H1 (cell line): Measurements from ENCODE around the gene CTSS. TPM values are rescaled to one million over a fixed set of nuclear protein-coding genes. Genes with fewer than 3 reads are reported as not detected.

Experiments used
- CTCF ChIA-PET: fragments of 300-600 bp; sonication (Branson Sonifier 250); formaldehyde crosslinking; loops from one replicate; lab custom pipeline; 2021; ENCODE audit not compliant: partially characterized antibody; lab: Charles Lee
- POLR2A ChIA-PET: fragments of 300-600 bp; sonication (Branson Sonifier 250); formaldehyde crosslinking; loops from one replicate; lab custom pipeline; 2021; ENCODE audit warnings: inconsistent platforms; ENCODE audit not compliant: partially characterized antibody; lab: Charles Lee
- DNase-seq, 2 experiments: peaks; one replicate each; pipeline versions ENCODE4 v3.0.0 to v3.0.0-alpha.2; 2010 to 2022; ENCODE audit warnings: low spot score in 2 of 2, low read depth in 1 of 2, mixed read lengths in 1 of 2
- FAIRE-seq: peaks from 2 replicates; lab custom pipeline; 2011; peaks lifted over from hg19 to GRCh38; lab: Jason Lieb, UNC
- H2AFZ ChIP-seq: 2 replicates; pipeline ENCODE4 v1.8.1; 2012; ENCODE audit warnings: low read length, inconsistent platforms
- H2AK5ac ChIP-seq: 2 replicates; pipeline ENCODE4 v1.6.1; 2013; ENCODE audit warnings: low read depth, low read length
- H2BK120ac ChIP-seq: replicated peaks from 2 replicates; pipeline ENCODE3; 2013; ENCODE audit warnings: low read depth, low read length, inconsistent platforms
- H2BK12ac ChIP-seq: 2 replicates; pipeline ENCODE4 v1.6.1; 2013; ENCODE audit warnings: low read depth, low read length
- H2BK15ac ChIP-seq: 2 replicates; pipeline ENCODE4 v1.6.1; 2013; ENCODE audit warnings: low read length
- H2BK20ac ChIP-seq: 2 replicates; pipeline ENCODE4 v1.6.1; 2013; ENCODE audit warnings: low read length
- H2BK5ac ChIP-seq: 2 replicates; pipeline ENCODE4 v1.6.1; 2013; ENCODE audit warnings: low read depth, low read length
- H3K14ac ChIP-seq: 2 replicates; pipeline ENCODE4 v1.6.1; 2013; ENCODE audit warnings: inconsistent platforms; ENCODE audit not compliant: insufficient read length
- H3K18ac ChIP-seq: 2 replicates; pipeline ENCODE4 v1.6.1; 2013; ENCODE audit warnings: low read length; ENCODE audit errors: extremely low read depth
- H3K23ac ChIP-seq: 2 replicates; pipeline ENCODE4 v1.6.1; 2013; ENCODE audit warnings: inconsistent platforms; ENCODE audit not compliant: insufficient read length
- H3K23me2 ChIP-seq: 2 replicates; pipeline ENCODE4 v1.6.1; 2013; ENCODE audit warnings: low read depth, low read length
- H3K27ac ChIP-seq: 2 replicates; pipeline ENCODE4 v1.6.1; 2011; ENCODE audit warnings: low read depth, low read length, inconsistent platforms
- H3K27me3 ChIP-seq, 4 experiments: replicated peaks in 1 of 4; 1 replicate in 1 of 4; 2 replicates in 3 of 4; pipeline versions ENCODE4 v1.6.1 to v1.8.1; 2011 to 2013; ENCODE audit warnings: low read length in 3 of 4, mild to moderate bottlenecking in 3 of 4, inconsistent platforms in 2 of 4, mixed read lengths in 2 of 4, moderate library complexity in 1 of 4; ENCODE audit not compliant: control insufficient read depth in 3 of 4, insufficient read depth in 3 of 4; ENCODE audit errors: extremely low read depth in 1 of 4
- H3K36me3 ChIP-seq, 4 experiments: 2 replicates each; pipeline versions ENCODE4 v1.6.1 to v1.8.1; 2011 to 2013; ENCODE audit warnings: mild to moderate bottlenecking in 4 of 4, low read length in 3 of 4, moderate library complexity in 2 of 4, control low read depth in 1 of 4, inconsistent platforms in 1 of 4; ENCODE audit not compliant: insufficient read depth in 4 of 4, control insufficient read depth in 2 of 4
- H3K4ac ChIP-seq: replicated peaks from 2 replicates; pipeline ENCODE3; 2013; ENCODE audit warnings: low read length, low read depth, mixed read lengths, inconsistent platforms; ENCODE audit not compliant: insufficient read length
- H3K4me1 ChIP-seq, 4 experiments: replicated peaks in 1 of 4; 1 replicate in 1 of 4; 2 replicates in 3 of 4; pipeline versions ENCODE4 v1.6.1 to v1.8.1; 2011 to 2013; ENCODE audit warnings: low read length in 3 of 4, inconsistent platforms in 2 of 4, mixed read lengths in 1 of 4; ENCODE audit not compliant: insufficient read depth in 4 of 4, control insufficient read depth in 3 of 4
- H3K4me2 ChIP-seq, 2 experiments: 2 replicates each; pipeline versions ENCODE4 v1.6.1 to v1.8.1; 2011 to 2013; ENCODE audit warnings: low read depth in 2 of 2, low read length in 2 of 2, control low read depth in 1 of 2, inconsistent platforms in 1 of 2, mild to moderate bottlenecking in 1 of 2; ENCODE audit not compliant: insufficient read depth in 1 of 2
- H3K4me3 ChIP-seq, 4 experiments: fragments of 200-600, 300-600 bp in 1 of 4; sonication (generic), shearing (Covaris generic), sonication (Bioruptor Twin) in 1 of 4; 2 replicates each; pipeline versions ENCODE4 v1.5.1 to v1.8.1; 2011 to 2016; ENCODE audit warnings: low read length in 4 of 4, low read depth in 3 of 4, control low read depth in 2 of 4, inconsistent platforms in 2 of 4, mild to moderate bottlenecking in 2 of 4, mixed read lengths in 1 of 4, moderate library complexity in 1 of 4; ENCODE audit not compliant: insufficient read depth in 2 of 4; ENCODE audit errors: extremely low read depth in 1 of 4
- H3K56ac ChIP-seq: replicated peaks from 2 replicates; pipeline ENCODE3; 2013; ENCODE audit warnings: low read depth, mild to moderate bottlenecking, mixed read lengths, low read length, inconsistent platforms; ENCODE audit not compliant: insufficient read length
- H3K79me1 ChIP-seq: 2 replicates; pipeline ENCODE4 v1.6.1; 2013; ENCODE audit warnings: low read depth, low read length, control low read depth
- H3K79me2 ChIP-seq, 2 experiments: 2 replicates each; pipeline versions ENCODE4 v1.6.1 to v1.8.1; 2012 to 2013; ENCODE audit warnings: low read length in 2 of 2, mild to moderate bottlenecking in 2 of 2, inconsistent platforms in 1 of 2; ENCODE audit not compliant: insufficient read depth in 2 of 2, control insufficient read depth in 1 of 2
- H3K9ac ChIP-seq, 4 experiments: replicated peaks in 1 of 4; 1 replicate in 1 of 4; 2 replicates in 3 of 4; pipeline versions ENCODE4 v1.6.1 to v1.8.1; 2011 to 2013; ENCODE audit warnings: low read depth in 3 of 4, low read length in 3 of 4, control low read depth in 2 of 4, mild to moderate bottlenecking in 2 of 4, moderate library complexity in 2 of 4, inconsistent platforms in 1 of 4; ENCODE audit errors: extremely low read depth in 1 of 4
- H3K9me3 ChIP-seq, 2 experiments: 2 replicates each; pipeline versions ENCODE4 v1.6.1 to v1.8.1; 2012 to 2013; ENCODE audit warnings: mild to moderate bottlenecking in 2 of 2, moderate library complexity in 2 of 2, control low read depth in 1 of 2, inconsistent platforms in 1 of 2, low read depth in 1 of 2, low read length in 1 of 2, mixed read lengths in 1 of 2; ENCODE audit not compliant: insufficient read depth in 2 of 2
- H4K20me1 ChIP-seq, 2 experiments: replicated peaks in 1 of 2; 2 replicates each; pipeline versions ENCODE3 to v1.8.1; 2011 to 2013; ENCODE audit warnings: inconsistent platforms in 2 of 2, low read length in 2 of 2, mild to moderate bottlenecking in 1 of 2; ENCODE audit not compliant: insufficient read depth in 2 of 2, control insufficient read depth in 1 of 2
- H4K5ac ChIP-seq: 2 replicates; pipeline ENCODE4 v1.6.1; 2013; ENCODE audit warnings: low read length, low read depth, mixed read lengths, inconsistent platforms; ENCODE audit not compliant: insufficient read length
- H4K8ac ChIP-seq: 2 replicates; pipeline ENCODE4 v1.8.0; 2013; ENCODE audit warnings: mild to moderate bottlenecking, moderate library complexity, low read length, inconsistent platforms; ENCODE audit not compliant: insufficient read depth; ENCODE audit errors: extremely low read depth
- H4K91ac ChIP-seq: replicated peaks from 2 replicates; pipeline ENCODE3; 2013; ENCODE audit warnings: low read length, mixed read lengths, inconsistent platforms; ENCODE audit not compliant: insufficient read length
- MAFK ChIP-seq: IDR thresholded peaks from 2 replicates; pipeline ENCODE4 v1.6.1; 2012; ENCODE audit warnings: low read depth, mild to moderate bottlenecking, improper control_type of control experiment, low read length
- POLR2A ChIP-seq, 2 experiments: IDR thresholded peaks; 1 replicate in 1 of 2; 2 replicates in 1 of 2; pipeline ENCODE4 v1.6.1; 2011; ENCODE audit warnings: low read depth in 2 of 2, low read length in 2 of 2, mild to moderate bottlenecking in 2 of 2; ENCODE audit errors: control extremely low read depth in 1 of 2
- WGBS, 2 experiments: shearing (Covaris generic) in 1 of 2; methylation state at CpG; one replicate each; pipeline versions ENCODE4 v1.1.6 to v1.1.7; 2013 to 2015; ENCODE audit warnings: low lambda C conversion rate in 2 of 2, mixed read lengths in 2 of 2, inconsistent platforms in 1 of 2, low coverage in 1 of 2, missing lambda C conversion rate in 1 of 2; ENCODE audit not compliant: insufficient replicate concordance in 2 of 2, insufficient coverage in 1 of 2, insufficient read length in 1 of 2; ENCODE audit errors: extremely low coverage in 1 of 2, missing lambda C conversion rate in 1 of 2; 5-methylcytosine and 5-hydroxymethylcytosine counted together
- polyA plus RNA-seq, 7 experiments: library from polyadenylated mRNA; depleted of rRNA in 3 of 7; stranded (reverse) in 5 of 7; unstranded in 2 of 7; fragments of >200 nt in 5 of 7; fragments of 200-250 nt in 2 of 7; gene quantifications; 1 replicate in 5 of 7; 2 replicates in 1 of 7; 4 replicates in 1 of 7; pipeline versions ENCODE4 v1.2.1 to v1.2.3, GENCODE V29; 2011 to 2013; ENCODE audit warnings: missing spikeins in 2 of 7, mixed read lengths in 2 of 7
- total RNA-seq: library from RNA; stranded (reverse); fragmentation: NEBNext Ultra II Directional; extraction: Animal tissue kit (Norgen Biotek cat#: 25700); gene quantifications from 2 replicates; pipeline ENCODE4 v1.2.1, GENCODE V29; 2021

The CTSS gene
- total and polyA plus RNA-seq, 2 of the 8 experiments (the other 6 are each of a cell fraction or from before 2014, with no cell fraction given): not detected

- DNase-seq (no peak), FAIRE-seq (no peak)
- H3K23ac ChIP-seq: no peak overlapping the region
- TF ChIP-seq MAFK (no peak), POLR2A (IDR thresholded peaks at IDR 0.05; ENCODE audit: control extremely low read depth in 1 of 2, low read depth in 2 of 2, low read length in 2 of 2) (no peak)
These were observed 32.9 kb upstream of the CTSS start for GRCh38 chr1:150798525-150798924.

More at GRCh38 chr1:150798525-150798924, 32.9 kb upstream of the CTSS start:
- no peak overlapping the region for H3K4ac ChIP-seq
- no peak overlapping the region for H2AFZ ChIP-seq
- no peak overlapping the region for H2BK15ac ChIP-seq
- H3K18ac ChIP-seq: peak overlapping the region; percentile 27; the same call in 1 of the 2 replicates
- CTCF ChIA-PET: interaction anchor here (0.6 to 1.9 kb wide), 6 partner anchors 9 to 208 kb away, joined by 3 to 6 read pairs (median 3); partner anchors contain the start of gene CTSK
- 83% methylated on average over 4 of the region's 4 CpGs; no CpG with 5 or more reads in 1 of the 2 experiments for WGBS, 2 experiments
- no peak overlapping the region for H2BK12ac ChIP-seq
- no peaks in the 10 kb centered on the region for H3K23me2 ChIP-seq
- no peaks in the 10 kb centered on the region for H4K20me1 ChIP-seq
- H3K9ac ChIP-seq: no peak overlapping the region
- H3K9me3 ChIP-seq: no peaks in the 10 kb centered on the region
- no peak overlapping the region for H4K5ac ChIP-seq
- POLR2A ChIA-PET: interaction anchor here (2.2 kb wide), 2 partner anchors 10 to 180 kb away, joined by 7 to 8 read pairs; partner anchors contain the start of gene CTSK
- no peaks in the 10 kb centered on the region for H3K27me3 ChIP-seq
- no peak overlapping the region for H2BK5ac ChIP-seq
- no peak overlapping the region for H3K27ac ChIP-seq
- H3K4me2 ChIP-seq: peak overlapping the region in 1 of 2 experiments; percentile 2; a peak in 1 of 4 replicates
- no peak overlapping the region for H3K56ac ChIP-seq
- H3K4me1 ChIP-seq: peaks cover 3 to 15% (median 4%) of the 10 kb centered on the region in 4 experiments; a peak in 4 of 7 replicates
- H2BK20ac ChIP-seq: no peak overlapping the region; the same call in 1 of the 2 replicates
- H3K4me3 ChIP-seq: no peak overlapping the region
- H3K36me3 ChIP-seq: no peaks in the 10 kb centered on the region; a peak in 1 of 8 replicates
- H2BK120ac ChIP-seq: no peak overlapping the region
- no peak overlapping the region for H4K8ac ChIP-seq
- H3K14ac ChIP-seq: no peak overlapping the region
- H3K79me1 ChIP-seq: no peaks in the 10 kb centered on the region
- no peak overlapping the region for H4K91ac ChIP-seq
- no peaks in the 10 kb centered on the region for H3K79me2 ChIP-seq
- no peak overlapping the region for H2AK5ac ChIP-seq
